SU-DHL-6 (cell line): ENCODE results near the gene HSD17B12.

Source experiments
- H2AFZ ChIP-seq: fragments of 200-600 bp; sonication (generic); 2 replicates; pipeline ENCODE4 v1.6.1; 2014; ENCODE audit warnings: low read depth, mild to moderate bottlenecking, moderate library complexity, mixed read lengths, antibody characterized with exemption, low read length; ENCODE audit not compliant: severe bottlenecking
- H3F3A ChIP-seq: fragments of 200-600 bp; shearing (Covaris generic); 2 replicates; pipeline ENCODE4 v1.6.0; 2016; ENCODE audit warnings: antibody characterized with exemption, mild to moderate bottlenecking; ENCODE audit not compliant: insufficient read depth
- H3K27ac ChIP-seq: fragments of 200-600 bp; sonication (generic); 2 replicates; pipeline ENCODE4 v1.5.1; 2016; ENCODE audit warnings: low read depth, mild to moderate bottlenecking, low read length, moderate library complexity, mixed read lengths
- H3K27me3 ChIP-seq: fragments of 200-600 bp; sonication (generic), shearing (Covaris generic); 2 replicates; pipeline ENCODE4 v1.6.0; 2014; ENCODE audit warnings: mild to moderate bottlenecking, low read length
- H3K36me3 ChIP-seq: fragments of 200-600 bp; sonication (generic); 2 replicates; pipeline ENCODE4 v1.6.1; 2014; ENCODE audit warnings: mild to moderate bottlenecking, low read length, mixed read lengths
- H3K4me2 ChIP-seq: fragments of 300-600, 200-600 bp; shearing (Covaris generic), sonication (generic); 2 replicates; pipeline ENCODE4 v1.6.0; 2014; ENCODE audit warnings: low read length, low read depth, mild to moderate bottlenecking; ENCODE audit not compliant: poor library complexity, severe bottlenecking
- H3K4me3 ChIP-seq: fragments of 200-600 bp; sonication (generic); 2 replicates; pipeline ENCODE4 v1.5.1; 2014; ENCODE audit warnings: antibody characterized with exemption, low read length, mild to moderate bottlenecking, mixed read lengths; ENCODE audit not compliant: insufficient read depth, poor library complexity, severe bottlenecking
- H3K79me2 ChIP-seq: fragments of 200-600 bp; sonication (generic); 2 replicates; pipeline ENCODE4 v1.6.1; 2014; ENCODE audit warnings: mild to moderate bottlenecking, low read length, moderate library complexity; ENCODE audit not compliant: insufficient read depth
- H3K9ac ChIP-seq: fragments of 200-600 bp; sonication (generic); 2 replicates; pipeline ENCODE4 v1.7.0; 2014; ENCODE audit warnings: mild to moderate bottlenecking, low read length
- H3K9me2 ChIP-seq: fragments of 200-600 bp; sonication (generic); replicated peaks from 2 replicates; pipeline ENCODE4 v1.6.1; 2014; ENCODE audit warnings: low read length; ENCODE audit not compliant: insufficient read depth
- H3K9me3 ChIP-seq: fragments of 200-600 bp; sonication (generic); 2 replicates; pipeline ENCODE4 v1.6.1; 2014; ENCODE audit warnings: low read length, mixed read lengths; ENCODE audit not compliant: insufficient read depth
- H4K20me1 ChIP-seq: fragments of 200-600 bp; sonication (generic); 2 replicates; pipeline ENCODE4 v1.6.1; 2014; ENCODE audit warnings: low read depth, mild to moderate bottlenecking, antibody characterized with exemption, low read length, moderate library complexity, mixed read lengths
- CTCF ChIP-seq: fragments of 200-600 bp; sonication (generic); IDR thresholded peaks from one replicate; pipeline ENCODE4 v1.5.1; 2017; ENCODE audit warnings: antibody characterized with exemption, mild to moderate bottlenecking, low read length, moderate library complexity; ENCODE audit not compliant: insufficient read depth, poor library complexity, severe bottlenecking
- EZH2phosphoT487 ChIP-seq: fragments of 200-600 bp; sonication (generic), shearing (Covaris generic); conservative IDR thresholded peaks from 2 replicates; pipeline ENCODE4 v1.6.1; 2018; ENCODE audit warnings: mild to moderate bottlenecking, antibody characterized with exemption, low read length, moderate library complexity, mixed read lengths

The HSD17B12 gene

GRCh38 chr11:43770173-43770572 is 89.6 kb downstream of the HSD17B12 start:
- no peak overlapping the region for H3K27ac ChIP-seq
- H3K9ac ChIP-seq: no peak overlapping the region
- no peaks in the 10 kb centered on the region for H3F3A ChIP-seq
- no peak overlapping the region for H2AFZ ChIP-seq
- H3K9me2 ChIP-seq: no peaks in the 10 kb centered on the region
- H3K4me2 ChIP-seq: no peak overlapping the region
- H3K4me3 ChIP-seq: no peak overlapping the region
- H3K27me3 ChIP-seq: no peaks in the 10 kb centered on the region
- H3K9me3 ChIP-seq: peaks cover 4% of the 10 kb centered on the region; the same call in 1 of the 2 replicates
- peaks cover 3% of the 10 kb centered on the region; the same call in 1 of the 2 replicates for H3K79me2 ChIP-seq
- no peaks in the 10 kb centered on the region for H4K20me1 ChIP-seq
- H3K36me3 ChIP-seq: peaks cover 28% of the 10 kb centered on the region
- TF ChIP-seq EZH2phosphoT487 (no peak), CTCF (no peak)

GRCh38 chr11:43772733-43773132 is 92.2 kb downstream of the HSD17B12 start:
- Histone ChIP-seq H3K9me2 (no peaks in the 10 kb centered on the region), H3K27ac (no peak overlapping the region), H2AFZ (no peak overlapping the region), H3K4me3 (no peak overlapping the region), H3F3A (no peaks in the 10 kb centered on the region), H3K79me2 (peaks cover 3% of the 10 kb centered on the region; the same call in 1 of the 2 replicates), H3K27me3 (no peaks in the 10 kb centered on the region), H3K9ac (no peak overlapping the region), H3K4me2 (no peak overlapping the region), H3K36me3 (peaks cover 15% of the 10 kb centered on the region), H4K20me1 (no peaks in the 10 kb centered on the region), H3K9me3 (no peaks in the 10 kb centered on the region)
- TF ChIP-seq EZH2phosphoT487 (no peak), CTCF (no peak)

GRCh38 chr11:43774786-43775185 is 94.2 kb downstream of the HSD17B12 start:
- H3K9ac ChIP-seq: no peak overlapping the region
- H3K4me2 ChIP-seq: no peak overlapping the region

More at GRCh38 chr11:43774786-43775185, 94.2 kb downstream of the HSD17B12 start:
- no peak for TF ChIP-seq CTCF
- Histone ChIP-seq H3K9me3 (no peaks in the 10 kb centered on the region), H3K36me3 (0 out of 2 replicates have a peak, but pooled peaks cover 12% of the 10 kb centered on the region), H3K27ac (no peak overlapping the region), H3F3A (no peaks in the 10 kb centered on the region), H2AFZ (no peak overlapping the region), H4K20me1 (no peaks in the 10 kb centered on the region), H3K4me3 (no peak overlapping the region), H3K27me3 (no peaks in the 10 kb centered on the region), H3K9me2 (no peaks in the 10 kb centered on the region), H3K79me2 (no peaks in the 10 kb centered on the region)
